GM21619 (cell line): ENCODE results near the gene HOXD4.

Experiments
- ATAC-seq: cut with Tn5 transposase; IDR thresholded peaks from one replicate; pipeline ENCODE4 v1.9.1; 2021; ENCODE audit not compliant: unreplicated experiment

Gene HOXD4

DNA sequence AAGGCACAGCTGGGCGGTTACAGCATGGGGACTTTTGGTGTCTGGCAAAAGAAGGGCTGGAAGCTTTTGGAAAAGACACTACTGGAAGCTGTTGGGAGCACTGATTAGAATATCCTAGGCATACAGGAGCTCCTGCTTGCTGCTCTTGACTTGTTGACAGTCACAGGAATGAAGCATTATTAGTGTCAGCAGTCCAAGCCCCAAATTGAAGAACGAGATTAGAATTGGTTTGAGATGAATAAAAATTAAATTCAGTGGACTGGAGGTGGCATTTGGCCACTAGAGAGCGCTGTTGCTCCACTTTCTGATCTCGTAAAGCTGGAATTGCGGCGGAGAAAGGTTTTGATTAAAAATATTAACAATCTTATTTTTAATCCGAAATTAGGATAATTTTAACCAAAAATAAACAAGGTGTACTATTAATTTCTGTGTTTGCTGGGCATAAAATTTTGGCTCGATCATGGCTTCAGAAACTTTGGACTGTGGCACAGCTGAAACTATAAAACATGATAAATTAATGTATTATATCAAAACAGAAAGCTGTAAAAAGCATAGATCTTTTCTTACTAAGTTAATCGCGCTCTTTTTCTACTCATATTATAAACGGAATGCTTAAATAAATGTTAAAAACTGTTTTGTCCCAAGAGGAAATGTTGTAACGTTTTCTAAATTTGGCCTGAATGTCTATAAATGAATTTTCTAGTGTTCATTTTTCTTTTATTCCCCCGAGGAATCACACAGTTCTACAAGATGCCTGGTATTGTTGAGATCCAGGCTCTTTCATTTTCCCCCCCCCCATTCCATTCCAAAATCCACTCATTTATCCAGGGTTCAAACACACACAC is 24.2 kb upstream of the HOXD4 start:
- no peak for ATAC-seq

DNA sequence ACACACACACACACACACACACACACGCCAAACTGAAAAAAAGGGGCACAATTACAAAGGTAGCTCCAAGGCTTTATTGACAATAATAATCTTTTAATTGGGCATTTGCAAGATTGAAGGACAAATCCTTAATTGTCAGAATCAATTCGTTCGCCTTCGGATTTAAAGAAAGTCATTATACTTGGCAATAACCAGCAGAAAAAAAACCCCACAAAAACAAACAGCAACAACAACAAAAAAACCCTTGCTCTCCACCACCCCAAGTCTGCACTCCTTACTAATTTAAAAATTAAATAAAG is 23.6 kb upstream of the HOXD4 start:
- no peak for ATAC-seq

DNA sequence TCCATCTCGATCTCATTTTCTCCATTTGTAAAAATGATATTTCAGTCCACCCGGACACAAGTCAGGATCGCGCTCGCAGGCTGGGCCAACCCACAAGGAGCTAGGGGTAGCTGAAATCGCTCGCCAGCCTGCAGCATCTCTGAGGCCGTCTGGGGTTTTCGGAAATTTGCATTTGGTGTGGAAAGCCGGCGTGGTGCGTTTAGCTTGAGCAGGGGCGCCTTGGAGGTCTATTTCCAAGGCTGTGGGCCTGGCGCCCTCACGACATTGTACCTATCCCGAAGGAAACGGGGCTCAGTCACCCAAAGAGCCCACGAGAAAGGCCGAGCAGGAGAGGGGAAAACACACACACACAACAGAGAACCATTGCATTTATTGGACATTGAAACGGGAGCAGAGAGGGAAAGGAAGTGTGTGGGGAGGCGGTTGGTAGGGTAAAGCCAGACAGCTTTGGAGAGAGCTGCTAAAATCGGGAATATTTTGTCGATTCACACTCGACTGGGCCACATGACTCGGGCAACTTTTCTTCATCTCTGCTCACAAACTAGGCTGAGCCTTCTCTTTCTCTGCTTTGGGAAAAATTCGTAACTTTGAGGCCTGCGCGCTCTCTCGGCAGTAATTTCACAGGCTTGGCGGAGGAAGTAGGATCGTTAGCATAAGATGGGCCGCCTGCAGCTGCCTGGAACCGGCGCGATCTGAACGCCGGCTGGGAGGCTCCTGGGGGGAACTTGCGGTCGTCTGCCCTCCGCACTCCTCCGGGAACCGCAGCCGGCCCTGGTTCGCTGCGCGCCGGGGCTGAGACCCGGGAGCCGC is 23.0 kb upstream of the HOXD4 start:
- no peak for ATAC-seq

DNA sequence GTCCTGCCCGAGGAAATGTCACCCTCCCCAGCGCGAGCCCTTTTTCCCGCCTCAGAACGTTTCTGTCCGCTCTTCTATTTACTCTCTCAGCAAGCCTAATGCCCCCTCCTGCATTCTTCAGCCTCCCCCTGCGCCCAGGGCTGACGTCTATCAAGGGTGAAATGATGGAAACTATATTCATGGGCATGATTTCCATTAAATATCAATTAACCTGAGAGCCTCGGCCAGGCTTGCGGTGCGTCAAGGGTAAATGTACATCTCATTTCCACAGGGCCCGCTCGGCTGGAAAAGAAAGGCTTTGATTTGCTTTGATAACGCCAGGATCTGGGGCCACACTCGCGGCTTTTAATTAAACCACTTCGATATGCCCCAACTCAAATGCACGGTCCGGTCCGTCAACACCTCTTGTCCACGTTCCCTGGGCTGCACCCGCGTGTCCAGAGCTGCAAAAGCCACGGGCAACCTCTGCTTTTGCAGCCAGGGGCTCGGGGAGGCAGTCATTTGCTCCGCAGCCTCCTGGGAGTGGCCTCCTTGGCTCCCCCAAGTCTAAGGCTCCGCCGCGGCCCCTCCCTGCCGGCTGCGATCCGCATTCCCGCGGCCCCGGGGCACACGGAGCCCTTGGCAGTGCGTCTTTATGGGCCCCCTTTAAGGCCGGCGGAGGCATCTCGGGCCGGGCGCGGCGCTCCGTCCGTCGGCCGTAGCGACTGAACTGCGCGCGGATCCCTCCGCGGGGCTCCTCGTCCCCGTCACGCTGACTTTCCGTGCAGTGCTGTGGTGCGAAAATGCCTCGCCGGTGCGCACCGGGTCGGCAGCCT is 22.2 kb upstream of the HOXD4 start, which contains the start of gene HOXD8:
Gene HOXD8 (plus strand): TSS at position 724 of the 815 bp plus-strand sequence. CDS start 662 bp downstream, outside the sequence.
- no peak for ATAC-seq

DNA sequence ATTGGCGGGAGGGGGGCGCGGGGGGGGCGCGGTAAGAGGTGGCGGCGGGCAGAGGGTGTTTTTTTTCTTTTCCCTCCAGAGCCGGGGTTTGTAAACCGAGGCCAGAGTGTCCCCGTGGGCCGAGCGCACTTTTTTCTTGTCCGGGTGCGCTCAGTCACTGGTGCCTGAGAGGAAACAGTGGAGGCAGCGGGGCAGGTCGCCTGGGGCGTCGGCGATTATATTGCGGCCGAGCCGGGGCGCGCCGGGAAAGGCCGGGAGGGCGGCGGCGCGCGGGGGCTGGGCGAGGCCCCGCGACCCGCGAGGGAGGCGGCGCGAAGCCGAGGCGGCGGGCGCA is 21.6 kb upstream of the HOXD4 start:
- ATAC-seq, result no peak

DNA sequence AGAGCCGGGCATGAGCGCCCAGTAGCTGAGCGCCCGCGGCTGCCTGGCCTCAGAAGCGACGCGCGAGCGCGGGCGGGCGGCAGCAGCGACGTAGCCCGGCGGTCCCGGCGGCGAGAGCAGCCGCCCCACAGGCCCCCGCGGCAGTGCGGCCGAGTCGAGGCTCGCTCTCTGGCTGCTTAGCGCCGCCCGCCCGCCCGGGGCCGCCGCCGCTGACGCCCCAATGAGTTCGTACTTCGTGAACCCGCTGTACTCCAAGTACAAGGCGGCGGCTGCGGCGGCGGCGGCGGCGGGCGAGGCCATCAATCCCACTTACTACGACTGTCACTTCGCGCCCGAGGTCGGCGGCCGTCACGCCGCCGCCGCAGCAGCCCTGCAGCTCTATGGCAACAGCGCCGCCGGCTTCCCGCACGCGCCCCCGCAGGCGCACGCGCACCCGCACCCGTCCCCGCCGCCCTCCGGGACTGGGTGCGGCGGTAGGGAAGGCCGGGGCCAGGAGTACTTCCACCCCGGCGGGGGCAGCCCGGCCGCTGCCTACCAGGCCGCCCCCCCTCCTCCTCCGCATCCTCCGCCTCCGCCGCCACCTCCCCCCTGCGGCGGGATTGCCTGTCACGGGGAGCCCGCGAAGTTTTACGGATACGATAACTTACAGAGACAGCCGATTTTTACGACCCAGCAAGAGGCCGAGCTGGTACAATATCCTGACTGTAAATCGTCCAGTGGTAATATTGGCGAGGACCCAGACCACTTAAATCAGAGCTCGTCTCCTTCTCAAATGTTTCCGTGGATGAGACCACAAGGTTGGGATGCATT is 21.0 kb upstream of the HOXD4 start:
- ATAC-seq, result no peak

DNA sequence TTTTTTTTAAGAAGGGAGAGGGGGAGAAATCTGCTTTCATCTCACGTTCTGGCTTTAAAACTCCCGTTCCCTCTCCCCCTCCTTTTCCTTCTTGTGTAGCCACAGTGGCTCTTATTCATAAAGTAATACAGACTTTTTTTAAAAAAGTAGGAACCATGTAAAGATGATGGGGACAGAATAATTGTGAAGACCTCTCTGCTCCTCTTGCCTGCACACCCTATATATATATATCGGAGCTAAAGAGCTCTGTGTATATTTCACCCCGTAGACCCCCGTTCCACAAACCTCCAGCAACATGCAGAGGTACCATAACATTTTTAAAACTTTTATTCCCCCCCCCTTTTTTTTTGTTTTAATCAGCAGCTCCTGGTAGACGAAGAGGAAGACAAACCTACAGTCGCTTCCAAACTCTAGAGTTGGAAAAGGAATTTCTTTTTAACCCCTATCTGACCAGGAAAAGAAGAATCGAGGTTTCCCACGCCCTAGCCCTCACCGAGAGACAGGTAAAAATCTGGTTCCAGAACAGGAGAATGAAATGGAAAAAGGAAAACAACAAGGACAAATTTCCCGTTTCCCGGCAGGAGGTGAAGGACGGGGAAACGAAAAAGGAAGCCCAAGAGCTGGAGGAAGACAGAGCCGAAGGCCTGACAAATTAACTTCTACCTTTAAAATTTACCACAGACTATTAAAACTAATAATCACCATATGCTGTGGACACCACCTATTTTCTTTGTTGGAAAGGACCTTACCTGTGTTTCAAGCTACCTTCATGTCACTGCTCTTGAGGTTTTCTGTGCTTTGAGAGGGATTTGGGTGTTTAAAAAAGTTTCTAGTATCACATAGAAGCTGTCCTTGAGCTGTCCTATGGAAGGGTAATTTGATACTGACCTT is 20.1 kb upstream of the HOXD4 start:
- no peak for ATAC-seq

DNA sequence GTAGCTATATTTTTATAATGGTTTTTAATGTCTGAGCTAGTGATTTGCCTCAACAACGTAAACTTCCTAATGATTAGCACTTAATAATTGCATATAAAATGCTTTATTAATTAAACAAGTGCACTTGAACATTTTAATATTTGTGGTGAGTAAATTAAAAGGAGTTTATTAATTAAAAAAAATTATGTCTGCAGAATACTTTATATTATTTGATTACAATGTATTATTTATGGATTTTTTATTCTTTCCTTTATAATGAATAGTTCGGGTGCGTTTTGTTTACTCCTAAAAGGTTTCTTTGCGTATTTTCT is 19.5 kb upstream of the HOXD4 start:
- no peak for ATAC-seq

DNA sequence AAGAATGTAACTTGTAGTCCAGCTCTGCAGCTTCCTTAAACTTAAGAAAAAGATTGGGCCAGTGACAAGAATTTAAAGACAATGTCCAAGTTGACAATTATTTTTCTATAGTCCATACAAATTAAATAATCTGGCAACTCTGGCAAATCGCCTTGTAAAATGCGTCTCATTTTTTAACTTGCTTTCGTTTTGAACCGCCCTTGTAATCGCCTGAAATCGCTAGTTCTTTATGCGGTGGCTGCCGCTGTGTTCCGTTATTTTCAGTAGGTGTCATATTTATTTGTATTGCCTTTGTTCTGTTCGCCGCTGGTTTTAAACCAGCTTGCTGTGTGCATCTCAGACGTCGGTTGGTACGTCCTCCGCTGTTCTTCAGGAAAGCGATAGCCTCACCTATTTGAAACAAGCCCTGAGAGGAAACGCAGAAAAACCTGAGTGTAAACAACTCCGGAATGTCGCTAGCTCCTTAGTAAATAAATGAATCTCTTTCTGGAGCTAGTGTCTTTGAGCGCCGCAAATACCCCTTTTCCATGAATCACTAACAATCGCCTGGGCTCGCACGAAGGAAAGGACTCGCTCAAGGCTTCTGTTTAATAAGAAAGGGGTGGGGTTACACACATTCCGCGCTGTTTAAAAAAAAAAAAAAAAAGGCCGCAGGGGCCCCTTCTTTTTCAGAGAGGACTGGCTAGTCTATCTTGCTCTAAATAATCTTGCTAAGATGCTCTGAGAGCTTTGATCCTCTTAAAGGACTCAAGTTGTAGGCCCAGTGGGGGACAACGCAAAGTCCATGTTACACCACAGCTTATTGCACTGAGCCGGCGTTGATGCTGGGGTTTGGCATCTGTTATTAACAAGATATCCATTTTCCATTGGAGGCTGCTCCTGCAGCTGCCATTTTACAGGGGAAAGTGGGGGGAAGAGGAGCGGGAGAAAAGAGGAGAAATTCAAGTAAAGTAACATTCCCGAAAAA is 18.9 kb upstream of the HOXD4 start:
- ATAC-seq, result no peak

DNA sequence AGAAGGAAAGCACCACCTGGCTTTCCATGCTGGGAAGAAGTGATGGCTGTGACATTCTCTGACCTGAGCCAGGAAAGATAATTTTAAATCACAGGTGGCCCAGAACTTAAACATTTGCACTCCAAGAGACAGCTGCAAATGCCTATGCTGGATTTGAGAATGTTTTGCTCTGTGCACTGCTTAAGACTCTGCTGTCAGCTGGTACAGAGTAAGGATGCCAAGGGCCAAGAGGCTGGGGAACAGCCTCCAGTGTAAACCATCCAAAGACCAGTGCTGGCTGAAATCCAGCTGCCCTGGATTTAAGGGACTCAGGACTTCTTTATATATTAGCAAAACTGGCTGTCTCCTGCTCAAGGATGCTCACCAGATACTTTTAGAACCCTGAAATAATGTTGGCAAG is 18.0 kb upstream of the HOXD4 start:
- no peak for ATAC-seq

DNA sequence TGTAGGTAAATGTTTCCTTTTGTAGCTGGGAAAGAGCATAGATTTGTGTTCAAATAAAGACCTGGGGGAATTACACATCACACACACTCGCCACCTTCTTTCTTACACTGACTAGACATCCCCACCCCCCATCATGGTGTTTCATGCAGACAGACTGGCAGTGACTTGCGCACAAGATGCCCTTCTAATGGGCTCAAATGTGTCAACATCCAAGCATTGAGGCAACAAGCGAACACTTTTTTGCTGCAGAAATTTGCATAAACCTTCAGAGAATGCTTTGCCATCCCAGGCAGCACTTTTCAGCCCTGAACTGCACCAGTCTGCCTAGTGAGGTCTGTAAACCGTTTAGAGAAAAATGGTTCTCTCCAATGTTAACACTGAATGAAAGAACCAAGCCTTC is 17.3 kb upstream of the HOXD4 start:
- no peak for ATAC-seq

DNA sequence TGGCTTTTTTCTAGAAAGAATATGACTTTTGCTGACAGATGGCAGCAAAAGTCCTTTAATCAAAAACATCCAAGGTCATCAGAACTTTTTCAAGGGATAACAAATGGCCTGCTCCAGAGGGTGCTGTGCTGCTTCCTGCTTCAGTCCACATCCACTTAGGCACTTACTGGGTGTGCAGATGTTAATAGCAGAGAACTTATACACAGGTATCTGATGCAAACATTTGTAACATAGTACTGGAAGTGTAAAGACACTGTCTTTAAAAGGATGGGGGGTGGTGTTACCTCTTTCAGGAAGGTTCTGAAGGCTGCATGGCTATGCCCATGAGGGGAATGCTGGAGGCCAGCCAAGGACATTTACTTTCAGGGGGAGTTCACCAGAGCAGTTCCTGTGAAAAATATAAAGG is 16.3 kb upstream of the HOXD4 start:
- no peak for ATAC-seq

DNA sequence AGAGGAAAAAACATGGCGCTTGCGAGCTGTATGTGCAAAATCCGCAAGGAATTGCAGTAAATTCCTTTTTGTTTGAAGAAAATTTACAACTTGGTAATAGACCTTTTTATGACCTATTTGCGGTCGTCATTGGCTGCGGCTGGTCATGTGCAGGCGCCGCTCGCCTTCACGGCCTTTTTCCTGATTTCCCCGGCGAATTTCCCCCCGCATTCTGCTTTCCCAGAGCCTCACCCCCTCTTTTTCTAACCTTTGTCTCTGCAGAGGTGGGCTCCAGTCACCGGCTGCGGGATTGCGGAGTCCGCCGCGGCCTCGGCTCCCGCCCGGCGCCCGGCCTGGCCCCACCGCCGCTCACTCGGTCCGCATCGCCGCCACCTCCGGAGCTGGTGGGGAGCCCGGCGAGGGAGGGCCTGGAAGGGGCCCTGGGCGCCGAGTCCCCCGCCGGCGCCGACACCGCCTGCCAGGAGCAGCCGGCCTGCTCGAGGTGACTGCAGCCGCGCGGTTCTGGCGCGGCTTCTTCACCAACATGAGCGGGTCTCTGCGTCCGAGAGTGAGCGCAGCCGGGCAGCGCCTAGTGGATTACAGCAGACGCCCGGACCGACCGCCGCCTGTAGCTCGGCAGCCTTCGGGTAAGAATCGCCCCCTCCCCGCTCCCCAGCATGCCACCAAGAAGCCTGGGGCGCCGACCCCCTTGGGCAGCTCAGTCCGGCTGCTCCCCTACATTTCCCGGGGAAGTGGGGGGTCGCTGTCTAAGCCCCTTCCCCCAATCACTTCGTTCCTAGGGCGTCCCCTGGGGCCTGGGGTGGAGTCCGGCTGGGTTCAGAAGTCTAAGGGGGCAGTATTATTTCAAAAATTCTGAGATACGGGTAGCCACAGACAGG is 14.7 kb upstream of the HOXD4 start:
- ATAC-seq, result no peak

DNA sequence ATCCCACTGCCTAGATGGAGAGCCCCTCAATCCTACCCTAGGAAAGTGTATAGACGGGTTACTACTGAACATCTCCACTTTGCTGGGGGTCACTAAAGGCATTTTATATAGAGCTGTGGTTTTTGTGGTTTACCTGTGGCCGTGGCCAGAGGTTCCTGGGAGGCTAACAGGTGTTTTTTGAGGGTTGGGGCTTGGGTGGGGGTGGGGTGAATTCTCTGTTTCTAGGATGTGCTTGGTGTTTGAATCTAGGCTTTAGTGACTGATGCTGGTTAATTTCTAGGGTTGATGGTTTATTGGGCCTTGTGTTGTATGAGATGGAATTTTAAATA is 14.1 kb upstream of the HOXD4 start:
- ATAC-seq, result no peak

DNA sequence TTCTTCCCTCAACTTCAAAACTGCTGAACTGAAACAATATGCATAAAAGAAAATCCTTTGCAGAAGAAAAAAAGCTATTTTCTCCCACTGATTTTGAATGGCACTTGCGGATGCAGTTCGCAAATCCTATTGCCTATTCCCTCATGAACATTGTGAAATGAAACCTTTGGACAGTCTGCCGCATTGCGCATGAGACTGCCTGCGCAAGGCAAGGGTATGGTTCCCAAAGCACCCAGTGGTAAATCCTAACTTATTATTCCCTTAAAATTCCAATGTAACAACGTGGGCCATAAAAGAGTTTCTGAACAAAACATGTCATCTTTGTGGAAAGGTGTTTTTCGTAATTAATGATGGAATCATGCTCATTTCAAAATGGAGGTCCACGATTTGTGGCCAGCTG is 13.4 kb upstream of the HOXD4 start:
- ATAC-seq, result no peak

DNA sequence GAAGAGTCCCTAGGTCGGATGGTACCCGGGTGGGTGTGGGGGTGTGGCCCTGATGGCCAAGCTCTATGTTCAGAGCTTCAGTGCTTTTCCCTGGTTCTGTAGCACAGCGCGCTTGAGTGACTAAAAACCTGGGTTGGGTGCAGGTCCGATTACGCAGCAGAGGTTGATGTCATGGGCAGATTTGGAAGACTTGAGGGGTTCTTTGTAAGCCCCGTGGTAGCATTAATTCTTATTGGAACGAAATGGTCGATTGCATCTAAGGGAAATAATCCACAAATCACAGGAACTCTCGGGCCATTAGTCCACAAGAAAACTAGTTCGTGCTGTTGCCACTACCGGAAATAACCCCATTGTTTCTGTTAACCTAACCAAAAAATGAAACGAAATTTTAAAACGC is 12.8 kb upstream of the HOXD4 start:
- no peak for ATAC-seq

DNA sequence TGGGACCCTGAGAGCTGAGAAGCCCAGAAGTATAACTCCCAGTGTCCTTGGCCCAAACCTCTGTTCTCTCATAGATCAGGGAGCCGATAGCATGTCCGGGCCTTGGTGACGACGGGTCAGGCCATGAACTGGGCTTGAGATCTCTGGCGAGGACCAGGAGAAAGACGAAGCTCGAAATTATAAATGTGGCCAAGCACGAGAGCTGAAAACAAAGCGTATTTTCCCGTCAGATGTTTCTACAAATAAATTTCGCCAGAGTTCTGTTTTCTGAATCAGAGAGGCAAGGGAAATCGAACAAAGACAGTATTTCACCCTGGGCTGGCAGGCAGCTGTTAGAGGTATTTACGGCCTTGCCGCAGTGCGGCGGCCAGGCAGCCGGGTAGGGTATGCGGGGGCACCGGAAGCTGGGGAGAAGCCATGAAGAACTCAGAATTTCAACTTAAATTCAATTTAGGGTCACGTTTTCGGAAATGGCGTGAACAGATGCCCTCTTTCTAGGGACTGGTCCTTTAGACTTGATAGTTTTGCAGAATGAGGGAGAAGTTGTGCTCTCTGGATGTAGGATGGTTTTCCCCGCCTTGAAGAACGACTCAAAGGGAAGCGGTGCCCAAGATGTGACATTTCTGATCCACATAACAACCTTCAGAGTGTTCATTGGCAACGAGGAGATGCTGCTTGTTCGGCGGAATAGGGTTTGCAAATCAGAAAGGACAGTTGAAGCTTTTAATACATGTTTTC is 12.3 kb upstream of the HOXD4 start:
- ATAC-seq, result no peak
